OCI-LY3 (cell line): Measurements from ENCODE around the gene SPECC1.
"Not testable (repeated sequence)": the region's sequence is repeated elsewhere in the genome, so short reads cannot be mapped to it uniquely, and the experiment has no call there.

ENCODE experiments used
- H2AFZ ChIP-seq: fragments of 200-600, 300-600 bp; shearing (Covaris generic); 2 replicates; pipeline ENCODE4 v1.6.0; 2014; ENCODE audit warnings: antibody characterized with exemption, low read depth, low read length
- H3K27ac ChIP-seq: fragments of 200-600, 300-600 bp; sonication (generic); 2 replicates; pipeline ENCODE4 v1.5.1; 2014; ENCODE audit warnings: mild to moderate bottlenecking, low read length, moderate library complexity, mixed read lengths
- H3K27me3 ChIP-seq: fragments of 200-600, 300-600 bp; sonication (generic); 2 replicates; pipeline ENCODE4 v1.6.1; 2014; ENCODE audit warnings: low read depth, low read length, mixed read lengths
- H3K36me3 ChIP-seq: fragments of 200-600, 300-600 bp; sonication (generic); replicated peaks from 2 replicates; pipeline ENCODE3; 2014; ENCODE audit warnings: low read depth, low read length, mixed read lengths
- H3K4me1 ChIP-seq: fragments of 300-600, 200-600 bp; sonication (generic); 2 replicates; pipeline ENCODE4 v1.6.1; 2014; ENCODE audit warnings: low read length, mixed read lengths
- H3K4me2 ChIP-seq: fragments of 200-600, 300-600 bp; sonication (generic); 2 replicates; pipeline ENCODE4 v1.6.1; 2014; ENCODE audit warnings: low read length, mixed read lengths
- H3K4me3 ChIP-seq: fragments of 300-600, 200-600 bp; sonication (generic); 2 replicates; pipeline ENCODE4 v1.5.1; 2014; ENCODE audit warnings: antibody characterized with exemption, mild to moderate bottlenecking, low read length, moderate library complexity
- H3K79me2 ChIP-seq: fragments of 300-600, 200-600 bp; shearing (Covaris generic); 2 replicates; pipeline ENCODE4 v1.6.1; 2014; ENCODE audit warnings: mild to moderate bottlenecking, low read length, mixed read lengths
- H3K9ac ChIP-seq: fragments of 300-600, 200-600 bp; shearing (Covaris generic); 2 replicates; pipeline ENCODE4 v1.6.0; 2014; ENCODE audit warnings: mild to moderate bottlenecking, low read length, moderate library complexity
- H3K9me3 ChIP-seq: fragments of 200-600, 300-600 bp; shearing (Covaris generic); 2 replicates; pipeline ENCODE4 v1.6.1; 2014; ENCODE audit warnings: low read length, mixed read lengths; ENCODE audit not compliant: insufficient read depth
- H4K20me1 ChIP-seq: fragments of 200-600, 300-600 bp; sonication (generic); 2 replicates; pipeline ENCODE4 v1.6.1; 2016; ENCODE audit warnings: low read length, mixed read lengths; ENCODE audit not compliant: insufficient read depth
- EZH2phosphoT487 ChIP-seq: fragments of 200-600 bp; shearing (Covaris generic); IDR thresholded peaks from 2 replicates; pipeline ENCODE4 v1.6.1; 2018; ENCODE audit warnings: antibody characterized with exemption, mixed run types, low read depth
- TF ChIP-seq, protein P1 (sequence below): fragments of 200-600, 300-600 bp; sonication (generic); IDR thresholded peaks from 2 replicates; pipeline ENCODE4 v1.5.1; 2014; ENCODE audit warnings: antibody characterized with exemption, low read length, low read depth

SPECC1 gene

DNA sequence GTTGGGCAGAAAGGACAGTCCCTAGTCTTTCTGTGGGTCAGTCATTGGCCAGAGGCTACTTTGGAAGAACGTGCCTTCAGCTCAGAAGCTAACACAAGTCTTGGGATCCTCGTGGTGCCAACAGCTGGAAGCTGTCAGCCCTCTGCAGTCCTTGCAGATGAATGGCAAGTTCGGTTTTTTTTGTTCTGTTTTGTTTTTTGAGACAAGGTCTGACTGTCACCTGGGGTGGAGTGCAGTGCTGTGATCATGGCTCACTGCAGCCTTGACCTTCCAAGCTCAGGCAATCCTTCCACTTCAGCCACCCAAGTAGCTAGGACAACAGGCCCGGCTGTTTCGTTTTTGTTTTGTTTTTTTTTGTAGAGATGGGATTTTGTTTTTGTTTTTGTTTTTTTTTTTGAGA is 149.4 kb downstream of the SPECC1 start:
- H3K9ac ChIP-seq = no peak overlapping the region
- no peaks in the 10 kb centered on the region for H4K20me1 ChIP-seq
- H3K27ac ChIP-seq = no peak overlapping the region
- no peak overlapping the region for H3K4me2 ChIP-seq
- no peak overlapping the region for H2AFZ ChIP-seq
- H3K4me1 ChIP-seq = peaks cover 7% of the 10 kb centered on the region
- no peaks in the 10 kb centered on the region for H3K9me3 ChIP-seq
- H3K27me3 ChIP-seq = no peaks in the 10 kb centered on the region
- H3K4me3 ChIP-seq = no peak overlapping the region
- H3K36me3 ChIP-seq = no peaks in the 10 kb centered on the region
- no peak for TF ChIP-seq EZH2phosphoT487
- TF ChIP-seq, protein P1, sequence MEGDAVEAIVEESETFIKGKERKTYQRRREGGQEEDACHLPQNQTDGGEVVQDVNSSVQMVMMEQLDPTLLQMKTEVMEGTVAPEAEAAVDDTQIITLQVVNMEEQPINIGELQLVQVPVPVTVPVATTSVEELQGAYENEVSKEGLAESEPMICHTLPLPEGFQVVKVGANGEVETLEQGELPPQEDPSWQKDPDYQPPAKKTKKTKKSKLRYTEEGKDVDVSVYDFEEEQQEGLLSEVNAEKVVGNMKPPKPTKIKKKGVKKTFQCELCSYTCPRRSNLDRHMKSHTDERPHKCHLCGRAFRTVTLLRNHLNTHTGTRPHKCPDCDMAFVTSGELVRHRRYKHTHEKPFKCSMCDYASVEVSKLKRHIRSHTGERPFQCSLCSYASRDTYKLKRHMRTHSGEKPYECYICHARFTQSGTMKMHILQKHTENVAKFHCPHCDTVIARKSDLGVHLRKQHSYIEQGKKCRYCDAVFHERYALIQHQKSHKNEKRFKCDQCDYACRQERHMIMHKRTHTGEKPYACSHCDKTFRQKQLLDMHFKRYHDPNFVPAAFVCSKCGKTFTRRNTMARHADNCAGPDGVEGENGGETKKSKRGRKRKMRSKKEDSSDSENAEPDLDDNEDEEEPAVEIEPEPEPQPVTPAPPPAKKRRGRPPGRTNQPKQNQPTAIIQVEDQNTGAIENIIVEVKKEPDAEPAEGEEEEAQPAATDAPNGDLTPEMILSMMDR = no peak
- no peaks in the 10 kb centered on the region for H3K79me2 ChIP-seq

DNA sequence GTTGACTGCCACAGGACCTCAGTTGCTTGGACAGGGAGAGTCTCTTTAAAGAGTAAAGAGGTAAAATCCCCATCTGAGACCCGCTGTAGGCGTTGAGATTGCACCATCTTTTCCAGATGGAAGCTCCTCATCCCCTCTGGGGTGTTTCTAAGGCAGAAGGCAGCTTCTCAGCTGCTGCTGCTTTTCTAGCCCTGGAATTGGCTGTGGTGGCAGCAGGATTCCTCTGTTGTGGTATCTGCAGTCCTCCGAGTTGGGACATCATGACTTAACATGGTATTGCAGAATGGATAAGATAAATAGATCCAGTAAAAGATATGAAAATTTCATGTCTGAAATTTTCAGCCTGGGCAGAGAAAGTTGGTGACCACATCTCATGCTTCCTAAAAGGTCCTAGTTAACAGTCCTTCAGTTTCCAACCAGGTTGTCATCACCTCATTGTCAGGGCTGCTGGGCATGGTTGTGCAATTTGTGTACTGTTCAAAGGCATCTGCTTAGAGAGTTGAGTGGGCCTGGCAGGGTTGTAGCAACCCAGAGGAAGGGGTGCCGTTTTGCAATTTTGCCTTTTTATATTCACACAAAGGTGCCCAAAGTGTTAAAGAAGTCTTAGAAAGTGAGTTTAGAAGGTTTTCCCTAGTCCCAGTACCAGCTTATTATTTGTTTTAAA is 150.4 kb downstream of the SPECC1 start:
- peaks cover 5% of the 10 kb centered on the region; the same call in 1 of the 2 replicates for H3K4me1 ChIP-seq
- no peak overlapping the region for H3K27ac ChIP-seq
- no peak overlapping the region for H2AFZ ChIP-seq
- no peak overlapping the region for H3K9ac ChIP-seq
- H3K79me2 ChIP-seq = no peaks in the 10 kb centered on the region
- no peak overlapping the region for H3K4me2 ChIP-seq
- H3K9me3 ChIP-seq = no peaks in the 10 kb centered on the region
- no peaks in the 10 kb centered on the region for H3K27me3 ChIP-seq
- H3K36me3 ChIP-seq = no peaks in the 10 kb centered on the region
- H4K20me1 ChIP-seq = no peaks in the 10 kb centered on the region
- no peak overlapping the region for H3K4me3 ChIP-seq
- TF ChIP-seq EZH2phosphoT487 = no peak
- TF ChIP-seq, protein P1 = no peak

DNA sequence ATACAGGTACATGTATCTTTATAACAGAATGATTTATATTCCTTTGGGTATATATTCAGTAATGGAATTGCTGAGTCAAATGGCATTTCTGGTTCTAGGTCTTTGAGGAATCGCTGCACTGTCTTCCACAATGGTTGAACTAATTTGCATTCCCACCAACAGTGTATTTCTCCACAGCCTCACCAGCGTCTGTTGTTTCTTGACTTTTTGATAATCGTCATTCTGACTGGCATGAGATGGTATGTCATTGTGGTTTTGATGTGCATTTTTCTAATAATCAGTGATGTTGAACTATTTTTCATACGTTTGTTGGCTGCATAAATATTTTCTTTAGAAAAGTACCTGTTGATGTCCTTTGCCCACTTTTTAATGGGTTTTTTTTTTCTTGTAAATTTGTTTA is 156.4 kb downstream of the SPECC1 start:
- not testable (repeated sequence) for H3K9me3 ChIP-seq, H3K4me2 ChIP-seq, H2AFZ ChIP-seq, H3K4me1 ChIP-seq, H3K79me2 ChIP-seq, H4K20me1 ChIP-seq, H3K36me3 ChIP-seq, H3K27me3 ChIP-seq, H3K4me3 ChIP-seq, H3K27ac ChIP-seq, H3K9ac ChIP-seq

DNA sequence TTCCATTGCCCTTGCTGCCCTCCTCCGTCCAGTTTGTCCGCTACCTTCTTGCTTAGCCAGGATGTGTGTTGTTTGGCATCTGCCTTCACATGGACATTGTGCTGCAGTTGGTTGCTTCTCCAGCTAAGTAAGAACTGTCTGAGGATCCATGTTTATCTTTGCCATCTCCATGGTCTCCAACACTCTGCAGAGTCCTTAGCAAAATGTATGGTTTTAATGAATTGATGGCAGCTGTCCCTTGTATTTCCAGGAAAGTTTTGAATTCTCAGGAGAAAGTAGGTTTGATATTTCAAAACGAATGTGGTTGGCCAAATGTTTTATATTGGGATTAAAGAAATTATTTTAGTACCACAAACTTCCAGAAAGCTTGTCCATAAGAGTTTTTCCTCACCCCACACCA is 160.9 kb downstream of the SPECC1 start:
- no peaks in the 10 kb centered on the region for H4K20me1 ChIP-seq
- H3K9me3 ChIP-seq = no peaks in the 10 kb centered on the region
- H3K4me1 ChIP-seq = no peaks in the 10 kb centered on the region
- no peaks in the 10 kb centered on the region for H3K36me3 ChIP-seq
- no peak overlapping the region for H2AFZ ChIP-seq
- no peak overlapping the region for H3K27ac ChIP-seq
- H3K79me2 ChIP-seq = no peaks in the 10 kb centered on the region
- no peak overlapping the region for H3K4me3 ChIP-seq
- no peak overlapping the region for H3K4me2 ChIP-seq
- TF ChIP-seq, protein P1 = no peak
- TF ChIP-seq EZH2phosphoT487 = no peak
- H3K9ac ChIP-seq = no peak overlapping the region
- no peaks in the 10 kb centered on the region for H3K27me3 ChIP-seq
